Osteoblast (primary cell): Measurements from ENCODE around the gene DNASE2. TPM values are rescaled to one million over a fixed set of nuclear protein-coding genes. Genes with fewer than 3 reads are reported as not detected.

ENCODE experiments used
- DNase-seq: peaks from one replicate; pipeline ENCODE4 v3.0.0; 2011; ENCODE audit warnings: low spot score, mixed read lengths; ENCODE audit not compliant: insufficient read length; ENCODE audit errors: missing footprints
- H2AFZ ChIP-seq: 2 replicates; pipeline ENCODE4 v1.6.0; 2011; ENCODE audit warnings: mild to moderate bottlenecking, low read length
- H3K27ac ChIP-seq: 2 replicates; pipeline ENCODE4 v1.5.1; 2011; ENCODE audit warnings: mild to moderate bottlenecking, low read depth, low read length, moderate library complexity
- H3K27me3 ChIP-seq: 2 replicates; pipeline ENCODE4 v1.6.0; 2012; ENCODE audit warnings: mild to moderate bottlenecking, control low read depth, inconsistent platforms, low read length, moderate library complexity; ENCODE audit not compliant: insufficient read depth
- H3K36me3 ChIP-seq: 2 replicates; pipeline ENCODE4 v1.5.1; 2011; ENCODE audit warnings: mild to moderate bottlenecking, low read length, control low read depth, moderate library complexity; ENCODE audit not compliant: insufficient read depth
- H3K4me1 ChIP-seq: 2 replicates; pipeline ENCODE4 v1.5.1; 2011; ENCODE audit warnings: mild to moderate bottlenecking, low read length, control low read depth, moderate library complexity; ENCODE audit not compliant: insufficient read depth
- H3K4me2 ChIP-seq: 2 replicates; pipeline ENCODE4 v1.6.0; 2011; ENCODE audit warnings: mild to moderate bottlenecking, low read length; ENCODE audit not compliant: insufficient read depth
- H3K4me3 ChIP-seq: fragments of 200-600 bp; sonication (generic); 3 replicates; pipeline ENCODE4 v1.5.1; 2012; ENCODE audit warnings: mild to moderate bottlenecking, low read length, inconsistent platforms; ENCODE audit not compliant: insufficient read depth
- H3K79me2 ChIP-seq: 2 replicates; pipeline ENCODE4 v1.6.0; 2012; ENCODE audit warnings: mild to moderate bottlenecking, low read length, control low read depth, inconsistent platforms; ENCODE audit not compliant: insufficient read depth
- H3K9me3 ChIP-seq: 2 replicates; pipeline ENCODE4 v1.5.1; 2011; ENCODE audit warnings: low read depth, low read length, control low read depth
- H4K20me1 ChIP-seq: 2 replicates; pipeline ENCODE4 v1.6.0; 2012; ENCODE audit warnings: mild to moderate bottlenecking, low read length, control low read depth; ENCODE audit not compliant: insufficient read depth
- total RNA-seq: library from RNA; depleted of rRNA; stranded (reverse); fragments of >200 nt; gene quantifications from 2 replicates; pipeline ENCODE4 v1.2.3, GENCODE V29; 2012
- TF ChIP-seq, protein P1 (sequence below): IDR thresholded peaks from 2 replicates; pipeline ENCODE4 v1.5.1; 2011; ENCODE audit warnings: mild to moderate bottlenecking, low read depth, low read length, moderate library complexity; ENCODE audit errors: extremely low read depth

The DNASE2 gene
- total RNA-seq, 1 donor: 48.1 TPM

DNA sequence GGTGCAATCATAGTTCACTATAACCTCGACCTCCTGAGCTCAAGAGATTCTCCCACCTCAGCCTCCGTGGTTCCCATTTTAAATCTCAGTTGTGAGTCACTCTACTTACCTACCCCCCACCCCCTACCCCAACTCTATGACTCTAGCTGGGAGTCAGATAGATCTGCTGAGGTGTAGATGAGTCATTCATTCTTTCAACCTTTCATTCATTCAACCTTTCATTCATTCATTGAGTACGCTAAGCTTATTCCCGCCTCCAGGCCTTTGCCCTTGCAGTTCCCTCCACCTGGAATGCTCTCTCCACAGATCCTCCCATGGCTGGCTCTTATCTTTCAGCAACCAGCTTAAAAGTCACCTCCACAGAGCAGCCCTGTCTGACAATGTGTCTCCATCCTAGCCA is 44.0 kb downstream of the DNASE2 start:
- Histone ChIP-seq H3K27ac (no peak overlapping the region), H3K4me3 (no peak overlapping the region), H2AFZ (no peak overlapping the region), H3K4me1 (no peaks in the 10 kb centered on the region), H3K9me3 (no peaks in the 10 kb centered on the region), H3K4me2 (no peak overlapping the region), H3K79me2 (no peaks in the 10 kb centered on the region), H4K20me1 (peaks cover 8% of the 10 kb centered on the region), H3K36me3 (no peaks in the 10 kb centered on the region), H3K27me3 (peaks cover 84% of the 10 kb centered on the region)
- peak; percentile 74 for DNase-seq
- TF ChIP-seq, protein P1, sequence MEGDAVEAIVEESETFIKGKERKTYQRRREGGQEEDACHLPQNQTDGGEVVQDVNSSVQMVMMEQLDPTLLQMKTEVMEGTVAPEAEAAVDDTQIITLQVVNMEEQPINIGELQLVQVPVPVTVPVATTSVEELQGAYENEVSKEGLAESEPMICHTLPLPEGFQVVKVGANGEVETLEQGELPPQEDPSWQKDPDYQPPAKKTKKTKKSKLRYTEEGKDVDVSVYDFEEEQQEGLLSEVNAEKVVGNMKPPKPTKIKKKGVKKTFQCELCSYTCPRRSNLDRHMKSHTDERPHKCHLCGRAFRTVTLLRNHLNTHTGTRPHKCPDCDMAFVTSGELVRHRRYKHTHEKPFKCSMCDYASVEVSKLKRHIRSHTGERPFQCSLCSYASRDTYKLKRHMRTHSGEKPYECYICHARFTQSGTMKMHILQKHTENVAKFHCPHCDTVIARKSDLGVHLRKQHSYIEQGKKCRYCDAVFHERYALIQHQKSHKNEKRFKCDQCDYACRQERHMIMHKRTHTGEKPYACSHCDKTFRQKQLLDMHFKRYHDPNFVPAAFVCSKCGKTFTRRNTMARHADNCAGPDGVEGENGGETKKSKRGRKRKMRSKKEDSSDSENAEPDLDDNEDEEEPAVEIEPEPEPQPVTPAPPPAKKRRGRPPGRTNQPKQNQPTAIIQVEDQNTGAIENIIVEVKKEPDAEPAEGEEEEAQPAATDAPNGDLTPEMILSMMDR: no peak

DNA sequence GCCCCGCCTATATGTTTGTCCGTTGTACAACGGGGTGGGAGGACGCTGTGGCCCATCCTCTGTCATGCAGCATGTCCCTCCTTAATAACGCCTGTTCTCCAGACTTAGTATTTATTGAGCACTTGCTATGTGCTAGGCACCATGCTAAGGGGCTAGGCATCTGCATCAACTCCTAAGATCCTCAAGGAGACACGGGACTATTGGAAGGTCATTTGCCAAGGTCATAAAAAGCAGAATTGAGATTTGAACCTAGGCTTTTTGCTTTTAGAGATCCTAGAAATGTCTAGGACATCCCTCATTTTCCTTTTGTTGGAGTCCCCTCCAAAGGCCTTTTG is 44.8 kb downstream of the DNASE2 start:
- no peaks in the 10 kb centered on the region for H3K36me3 ChIP-seq
- DNase-seq: no peak
- no peak overlapping the region for H2AFZ ChIP-seq
- TF ChIP-seq, protein P1: no peak
- H3K4me2 ChIP-seq: no peak overlapping the region
- H3K27me3 ChIP-seq: peaks cover 84% of the 10 kb centered on the region
- H3K27ac ChIP-seq: no peak overlapping the region
- no peaks in the 10 kb centered on the region for H3K9me3 ChIP-seq
- peaks cover 11% of the 10 kb centered on the region for H4K20me1 ChIP-seq
- H3K4me3 ChIP-seq: no peak overlapping the region
- no peaks in the 10 kb centered on the region for H3K4me1 ChIP-seq
- H3K79me2 ChIP-seq: no peaks in the 10 kb centered on the region

DNA sequence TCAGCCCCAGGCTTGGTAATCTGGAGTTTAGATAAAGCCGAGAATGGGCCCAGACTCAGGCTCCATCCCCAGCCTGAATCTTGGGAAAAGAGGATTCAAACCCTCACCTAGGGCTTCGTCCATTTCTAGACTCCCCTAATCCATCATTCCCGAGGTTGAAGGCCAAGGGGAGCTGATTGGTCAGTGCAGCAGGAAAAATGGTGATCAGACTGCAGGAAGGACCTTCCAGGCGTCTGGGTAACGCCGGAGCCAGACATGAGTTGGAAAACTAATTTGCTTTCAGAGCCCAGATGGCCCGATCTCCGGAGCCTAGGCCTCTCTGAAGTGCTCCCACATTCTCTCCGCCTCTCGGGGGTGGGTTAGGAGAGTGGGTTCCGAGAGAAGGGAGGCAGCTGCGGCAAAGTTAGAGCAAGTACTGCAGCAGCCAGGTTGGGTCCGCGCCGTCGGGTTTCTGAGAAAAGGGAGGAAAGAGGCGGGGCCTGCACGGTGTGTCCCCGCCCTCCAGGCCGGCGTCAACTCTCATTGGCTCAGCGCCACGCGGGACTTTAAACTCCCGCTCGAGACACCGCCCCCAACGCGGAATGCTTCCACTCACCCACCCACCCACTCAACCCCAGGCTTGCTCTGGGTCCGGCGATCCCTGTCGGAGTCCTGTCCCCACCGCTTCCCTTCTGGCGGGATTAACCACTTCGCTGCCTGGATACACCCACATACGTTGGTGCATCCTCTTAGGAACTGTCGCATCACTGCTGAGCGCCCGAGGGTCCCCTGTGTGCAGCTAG is 46.1 kb downstream of the DNASE2 start:
- H4K20me1 ChIP-seq: peaks cover 11% of the 10 kb centered on the region
- DNase-seq: peak; percentile 94
- H3K36me3 ChIP-seq: no peaks in the 10 kb centered on the region
- H3K4me1 ChIP-seq: no peaks in the 10 kb centered on the region
- H3K79me2 ChIP-seq: no peaks in the 10 kb centered on the region
- TF ChIP-seq, protein P1: no peak
- no peak overlapping the region for H3K4me3 ChIP-seq
- peaks cover 73% of the 10 kb centered on the region for H3K27me3 ChIP-seq
- H3K4me2 ChIP-seq: no peak overlapping the region
- H3K27ac ChIP-seq: no peak overlapping the region
- no peak overlapping the region for H2AFZ ChIP-seq
- no peaks in the 10 kb centered on the region for H3K9me3 ChIP-seq

GRCh38 chr19:12834566-12834943 is 46.7 kb downstream of the DNASE2 start, which contains the start of gene RTBDN:
RTBDN (minus strand) TSS chr19:12834579; CDS start chr19:12829979, 4,600 bp downstream.
- H3K27ac ChIP-seq: no peak within 1 kb of the TSS
- peak; percentile 87 for DNase-seq
- H3K4me1 ChIP-seq: no peaks in the 10 kb centered on the region
- H3K4me2 ChIP-seq: no peak within 1 kb of the TSS
- H4K20me1 ChIP-seq: peaks cover 11% of the 10 kb centered on the region
- no peak within 1 kb of the TSS for H3K4me3 ChIP-seq
- H3K27me3 ChIP-seq: peaks cover 67% of the 10 kb centered on the region
- H3K79me2 ChIP-seq: no peaks in the 10 kb centered on the region
- TF ChIP-seq, protein P1: no peak
- no peak within 1 kb of the TSS for H2AFZ ChIP-seq
- no peaks in the 10 kb centered on the region for H3K9me3 ChIP-seq
- H3K36me3 ChIP-seq: no peaks in the 10 kb centered on the region
